Mesendoderm (in vitro differentiated cells): Measurements from ENCODE around the gene AGRN.

Experiments used
- DNase-seq: peaks from one replicate; pipeline ENCODE4 v3.0.0; 2013
- H2AK5ac ChIP-seq: 2 replicates; pipeline ENCODE4 v1.6.1; 2013; ENCODE audit warnings: low read length, inconsistent platforms
- H2BK120ac ChIP-seq: 2 replicates; pipeline ENCODE4 v1.6.1; 2013; ENCODE audit warnings: low read depth, mild to moderate bottlenecking, low read length, moderate library complexity, mixed read lengths
- H2BK15ac ChIP-seq: replicated peaks from 2 replicates; pipeline ENCODE4 v1.6.1; 2013; ENCODE audit warnings: low read depth, mild to moderate bottlenecking, moderate library complexity
- H2BK5ac ChIP-seq: 2 replicates; pipeline ENCODE4 v1.6.1; 2013; ENCODE audit warnings: low read length, inconsistent platforms
- H3K18ac ChIP-seq: 2 replicates; pipeline ENCODE4 v1.6.1; 2013; ENCODE audit warnings: mild to moderate bottlenecking, low read length, mixed read lengths
- H3K23ac ChIP-seq: one replicate; pipeline ENCODE4 v1.6.1; 2013; ENCODE audit warnings: low read length
- H3K27ac ChIP-seq: 2 replicates; pipeline ENCODE4 v1.5.1; 2013; ENCODE audit warnings: low read depth, mild to moderate bottlenecking, inconsistent platforms, low read length, moderate library complexity
- H3K27me3 ChIP-seq: 2 replicates; pipeline ENCODE4 v1.6.1; 2013; ENCODE audit warnings: low read length, control low read depth, mild to moderate bottlenecking, inconsistent platforms; ENCODE audit not compliant: insufficient read depth, poor library complexity
- H3K36me3 ChIP-seq: 2 replicates; pipeline ENCODE4 v1.6.1; 2013; ENCODE audit warnings: low read length, inconsistent platforms; ENCODE audit not compliant: control insufficient read depth, insufficient read depth
- H3K4ac ChIP-seq: one replicate; pipeline ENCODE4 v1.6.1; 2013; ENCODE audit warnings: low read depth, mild to moderate bottlenecking, low read length, moderate library complexity
- H3K4me1 ChIP-seq: 2 replicates; pipeline ENCODE4 v1.6.1; 2013; ENCODE audit warnings: low read depth, low read length, inconsistent platforms; ENCODE audit not compliant: control insufficient read depth
- H3K4me2 ChIP-seq: 2 replicates; pipeline ENCODE4 v1.6.1; 2013; ENCODE audit warnings: low read length
- H3K4me3 ChIP-seq: 2 replicates; pipeline ENCODE4 v1.5.1; 2013; ENCODE audit warnings: mild to moderate bottlenecking, low read length
- H3K56ac ChIP-seq: one replicate; pipeline ENCODE4 v1.6.1; 2013; ENCODE audit warnings: low read length
- H3K79me1 ChIP-seq: 2 replicates; pipeline ENCODE4 v1.6.1; 2013; ENCODE audit warnings: low read length, inconsistent platforms
- H3K79me2 ChIP-seq: 2 replicates; pipeline ENCODE4 v1.6.1; 2013; ENCODE audit warnings: mild to moderate bottlenecking, low read length; ENCODE audit not compliant: control insufficient read depth, insufficient read depth
- H3K9ac ChIP-seq: 2 replicates; pipeline ENCODE4 v1.6.1; 2013; ENCODE audit warnings: low read length, inconsistent platforms
- H4K5ac ChIP-seq: one replicate; pipeline ENCODE4 v1.6.1; 2013; ENCODE audit warnings: low read length
- H4K8ac ChIP-seq: one replicate; pipeline ENCODE4 v1.6.1; 2013; ENCODE audit warnings: low read depth, mild to moderate bottlenecking, control low read depth, low read length, moderate library complexity
- WGBS: extraction: QIAGEN DNeasy Blood & Tissue Kit; methylation state at CpG from one replicate; pipeline ENCODE4 v1.1.7; 2013; ENCODE audit warnings: low lambda C conversion rate, missing lambda C conversion rate; ENCODE audit not compliant: insufficient coverage; ENCODE audit errors: extremely low coverage; 5-methylcytosine and 5-hydroxymethylcytosine counted together

The AGRN gene

DNA sequence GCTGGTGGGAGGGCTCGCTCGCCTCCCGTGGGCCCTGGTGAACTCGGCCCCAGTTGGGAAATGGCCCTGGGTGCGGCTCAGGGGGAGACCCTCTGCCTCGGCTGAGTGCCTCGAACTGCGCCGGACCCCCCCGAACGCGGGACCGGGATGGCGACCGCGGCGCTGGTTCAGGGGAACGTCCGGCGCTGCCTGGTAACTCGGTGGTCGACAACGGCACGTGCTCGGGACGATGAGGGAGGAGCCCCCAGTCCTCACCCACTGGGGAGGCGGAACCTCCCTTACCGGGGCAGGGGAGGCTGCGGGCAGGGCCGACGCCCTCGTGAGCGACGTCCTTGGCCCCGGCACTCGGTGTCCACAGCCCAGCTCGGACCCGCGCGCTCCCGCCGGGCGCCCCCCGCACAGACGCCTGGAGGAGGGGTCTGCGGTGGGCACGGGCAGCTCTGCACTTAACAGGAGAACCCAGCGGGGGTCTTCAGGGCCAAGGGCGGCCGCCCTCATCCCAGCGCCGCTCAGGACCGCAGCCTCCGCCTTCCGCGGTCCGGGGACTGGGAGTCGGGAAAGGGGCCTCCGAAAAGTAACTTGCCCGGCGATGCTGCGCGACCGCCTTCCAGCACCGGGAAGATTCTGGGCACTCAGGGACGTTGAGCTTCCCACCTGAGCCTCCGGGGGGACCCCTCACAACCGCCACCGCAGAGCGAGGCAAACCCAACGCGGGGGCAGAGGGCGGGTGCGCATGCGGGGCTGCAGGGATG is 21.8 kb upstream of the AGRN start:
- Histone ChIP-seq H2AK5ac (no peak overlapping the region), H2BK120ac (no peak overlapping the region), H3K27ac (no peak overlapping the region), H3K9ac (no peak overlapping the region), H3K27me3 (peaks cover 29% of the 10 kb centered on the region), H4K8ac (no peak overlapping the region), H3K4ac (no peak overlapping the region), H3K4me1 (no peaks in the 10 kb centered on the region), H4K5ac (no peak overlapping the region), H3K79me1 (no peaks in the 10 kb centered on the region), H2BK5ac (no peak overlapping the region), H3K4me3 (no peak overlapping the region), H3K36me3 (no peaks in the 10 kb centered on the region), H3K56ac (no peak overlapping the region), H3K79me2 (no peaks in the 10 kb centered on the region), H3K23ac (peak overlapping the region; percentile 24), H2BK15ac (no peak overlapping the region), H3K18ac (no peak overlapping the region), H3K4me2 (no peak overlapping the region)
- peak; percentile 31 for DNase-seq
- no CpG with 5 or more reads among the region's 75 CpGs for WGBS

- Histone ChIP-seq H2AK5ac (no peak overlapping the region), H3K4me2 (no peak overlapping the region), H2BK5ac (no peak overlapping the region), H2BK15ac (no peak overlapping the region), H3K4me3 (no peak overlapping the region), H3K79me2 (no peaks in the 10 kb centered on the region), H3K23ac (no peak overlapping the region), H3K36me3 (no peaks in the 10 kb centered on the region), H4K5ac (no peak overlapping the region), H2BK120ac (no peak overlapping the region), H3K27me3 (peaks cover 29% of the 10 kb centered on the region), H3K4me1 (no peaks in the 10 kb centered on the region), H3K18ac (no peak overlapping the region), H4K8ac (no peak overlapping the region), H3K27ac (no peak overlapping the region), H3K56ac (no peak overlapping the region), H3K79me1 (no peaks in the 10 kb centered on the region), H3K4ac (no peak overlapping the region), H3K9ac (no peak overlapping the region)
- DNase-seq: no peak
- no CpG with 5 or more reads among the region's 27 CpGs for WGBS
Observed at GRCh38 chr1:998745-998994, 21.2 kb upstream of the AGRN start.

DNA sequence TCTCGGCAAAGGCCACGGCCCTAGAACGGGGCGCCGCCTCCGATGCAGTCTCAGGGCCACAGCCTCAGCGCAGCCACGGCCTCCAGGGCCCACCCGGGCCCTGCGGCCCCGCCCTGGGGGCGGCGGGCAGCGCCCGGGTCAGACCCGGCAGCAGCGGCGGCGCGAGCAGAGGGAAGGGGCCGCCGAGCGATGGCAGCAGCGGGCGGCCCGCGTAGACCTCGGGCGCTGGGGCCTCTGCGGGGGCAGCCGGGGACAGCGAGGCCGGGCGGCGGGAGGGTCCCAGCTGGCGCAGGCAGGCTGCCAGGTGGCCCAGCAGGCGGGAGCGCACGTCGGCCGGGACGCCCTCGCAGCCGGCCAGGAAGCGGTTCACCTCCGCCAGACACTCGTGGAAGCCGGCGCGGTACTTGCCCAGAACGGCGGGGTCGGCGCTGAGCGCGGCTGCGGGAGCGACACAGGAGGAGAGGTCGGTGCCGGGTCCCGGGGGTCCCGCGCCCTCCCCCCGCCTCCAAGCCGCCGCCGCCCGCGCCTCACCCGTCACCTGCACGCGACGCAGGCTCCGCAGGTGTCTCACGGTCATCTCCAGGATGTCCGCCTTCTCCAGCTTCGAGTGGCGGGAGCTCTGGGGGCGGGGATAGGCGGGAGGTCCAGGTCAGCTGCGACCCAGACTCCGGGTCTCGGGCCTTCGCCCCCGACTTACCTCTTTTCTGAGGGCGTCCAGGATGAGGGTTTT is 20.8 kb upstream of the AGRN start:
- Histone ChIP-seq H3K4ac (no peak overlapping the region), H3K4me3 (no peak overlapping the region), H3K27me3 (peaks cover 29% of the 10 kb centered on the region), H3K79me2 (no peaks in the 10 kb centered on the region), H2AK5ac (no peak overlapping the region), H3K36me3 (no peaks in the 10 kb centered on the region), H2BK120ac (no peak overlapping the region), H2BK5ac (no peak overlapping the region), H3K56ac (peak overlapping the region; percentile 56), H2BK15ac (no peak overlapping the region), H3K4me1 (no peaks in the 10 kb centered on the region), H3K27ac (no peak overlapping the region), H4K5ac (no peak overlapping the region), H3K18ac (no peak overlapping the region), H4K8ac (no peak overlapping the region), H3K4me2 (no peak overlapping the region), H3K79me1 (no peaks in the 10 kb centered on the region), H3K23ac (no peak overlapping the region), H3K9ac (no peak overlapping the region)
- no CpG with 5 or more reads among the region's 86 CpGs for WGBS
- peak; percentile 38 for DNase-seq

DNA sequence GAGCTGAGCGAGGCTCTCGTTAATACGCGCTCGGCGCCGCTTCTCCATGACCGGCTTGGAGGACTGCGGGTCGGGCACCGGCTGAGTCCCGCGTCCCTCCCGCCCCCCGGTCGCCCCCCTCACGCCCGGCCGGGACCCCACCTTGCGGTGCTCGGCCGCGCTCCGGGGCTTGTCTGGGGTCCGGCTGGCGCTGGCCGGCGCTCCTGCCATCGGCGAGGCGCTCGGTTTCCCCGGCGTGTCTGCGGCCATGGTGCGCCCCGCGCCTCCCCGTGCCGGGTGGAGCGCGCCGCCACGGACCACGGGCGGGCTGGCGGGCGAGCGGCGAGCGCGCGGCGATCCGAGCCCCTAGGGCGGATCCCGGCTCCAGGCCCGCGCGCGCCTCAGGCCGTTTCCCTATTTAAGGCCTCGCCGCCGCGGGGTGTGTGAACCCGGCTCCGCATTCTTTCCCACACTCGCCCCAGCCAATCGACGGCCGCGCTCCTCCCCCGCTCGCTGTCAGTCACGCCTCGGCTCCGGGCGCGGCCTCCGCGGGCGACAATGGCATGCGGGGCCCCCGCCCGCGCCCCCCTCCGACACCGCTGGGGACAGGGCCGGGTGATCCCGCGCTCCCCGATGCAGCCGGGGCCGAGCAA is 20.1 kb upstream of the AGRN start, which contains the start of gene HES4:
HES4 (minus strand) TSS at position 373 of the 632 bp plus-strand sequence; CDS start at position 249, 124 bp downstream.
- H3K36me3 ChIP-seq: no peaks in the 10 kb centered on the region
- no peak within 1 kb of the TSS for H4K8ac ChIP-seq
- peak; percentile 92 for DNase-seq
- H3K79me1 ChIP-seq: no peaks in the 10 kb centered on the region
- peak within 1 kb of the TSS; percentile 71 for H3K4me2 ChIP-seq
- no peak within 1 kb of the TSS for H2BK5ac ChIP-seq
- H3K23ac ChIP-seq: peak within 1 kb of the TSS; percentile 80
- H3K4me1 ChIP-seq: peaks cover 3% of the 10 kb centered on the region
- H3K9ac ChIP-seq: peak within 1 kb of the TSS; percentile 71
- H3K56ac ChIP-seq: peak within 1 kb of the TSS; percentile 85
- H3K27ac ChIP-seq: peak within 1 kb of the TSS; percentile 15
- no peak within 1 kb of the TSS for H4K5ac ChIP-seq
- no CpG with 5 or more reads among the region's 95 CpGs for WGBS
- peaks cover 29% of the 10 kb centered on the region for H3K27me3 ChIP-seq
- H3K79me2 ChIP-seq: no peaks in the 10 kb centered on the region
- H2AK5ac ChIP-seq: no peak within 1 kb of the TSS
- no peak within 1 kb of the TSS for H2BK15ac ChIP-seq
- H3K18ac ChIP-seq: peak within 1 kb of the TSS; percentile 15
- no peak within 1 kb of the TSS for H3K4me3 ChIP-seq
- H2BK120ac ChIP-seq: no peak within 1 kb of the TSS
- H3K4ac ChIP-seq: no peak within 1 kb of the TSS

- Histone ChIP-seq H3K4me2 (peak overlapping the region; percentile 71), H3K4me1 (peaks cover 7% of the 10 kb centered on the region), H3K27me3 (peaks cover 29% of the 10 kb centered on the region), H2BK15ac (no peak overlapping the region), H3K23ac (peak overlapping the region; percentile 80), H3K4me3 (no peak overlapping the region), H3K9ac (peak overlapping the region; percentile 71), H3K4ac (no peak overlapping the region), H3K79me1 (no peaks in the 10 kb centered on the region), H3K18ac (peak overlapping the region; percentile 15), H2BK5ac (no peak overlapping the region), H3K36me3 (no peaks in the 10 kb centered on the region), H2BK120ac (no peak overlapping the region), H2AK5ac (no peak overlapping the region), H4K8ac (no peak overlapping the region), H3K27ac (peak overlapping the region; percentile 15), H4K5ac (no peak overlapping the region), H3K79me2 (no peaks in the 10 kb centered on the region), H3K56ac (peak overlapping the region; percentile 85)
- DNase-seq: peak; percentile 81
- WGBS: no CpG with 5 or more reads among the region's 75 CpGs
Observed at GRCh38 chr1:1000357-1001056, 19.4 kb upstream of the AGRN start.
